Immature natural killer cell (primary cell): Measurements from ENCODE around the gene SLC39A5. TPM values are rescaled to one million over a fixed set of nuclear protein-coding genes. Genes with fewer than 3 reads are reported as not detected.
"Not testable (repeated sequence)": the region's sequence is repeated elsewhere in the genome, so short reads cannot be mapped to it uniquely, and the experiment has no call there.

ENCODE experiments used
- DNase-seq, 3 donors: peaks; one replicate each; pipeline ENCODE4 v3.0.0; 2022; ENCODE audit warnings: mixed read lengths in 1 of 3
- H3K27ac Mint-ChIP-seq, 6 donors: one replicate each; pipeline ENCODE4 v1.8.0; 2020; ENCODE audit warnings: mixed read lengths in 6 of 6, mild to moderate bottlenecking in 5 of 6, inconsistent platforms in 4 of 6, moderate library complexity in 3 of 6
- H3K27me3 Mint-ChIP-seq, 3 donors: one replicate each; pipeline ENCODE4 v1.8.0; 2020 to 2021; ENCODE audit warnings: low read depth in 3 of 3, mild to moderate bottlenecking in 3 of 3, mixed read lengths in 3 of 3, moderate library complexity in 3 of 3, inconsistent platforms in 1 of 3
- H3K36me3 Mint-ChIP-seq, 3 donors: one replicate each; pipeline ENCODE4 v1.8.0; 2020; ENCODE audit warnings: mixed read lengths in 3 of 3, inconsistent platforms in 2 of 3, mild to moderate bottlenecking in 2 of 3
- H3K4me1 Mint-ChIP-seq, 2 donors: one replicate each; pipeline ENCODE4 v1.8.0; 2020; ENCODE audit warnings: inconsistent platforms in 2 of 2, mild to moderate bottlenecking in 2 of 2, mixed read lengths in 2 of 2, moderate library complexity in 1 of 2
- H3K4me3 Mint-ChIP-seq, 5 donors: one replicate each; pipeline ENCODE4 v1.8.0; 2020; ENCODE audit warnings: mild to moderate bottlenecking in 5 of 5, mixed read lengths in 5 of 5, inconsistent platforms in 3 of 5, moderate library complexity in 3 of 5
- H3K9me3 Mint-ChIP-seq, 6 donors: one replicate each; pipeline ENCODE4 v1.8.0; 2020; ENCODE audit warnings: mild to moderate bottlenecking in 6 of 6, mixed read lengths in 6 of 6, inconsistent platforms in 4 of 6, moderate library complexity in 3 of 6
- polyA plus RNA-seq, 3 donors: library from polyadenylated mRNA; unstranded; fragments of 300-500 nt; fragmentation: Illumina TruSeq; gene quantifications; one replicate each; pipeline ENCODE4 v1.2.3, GENCODE V29; 2021

Gene SLC39A5, protein sequence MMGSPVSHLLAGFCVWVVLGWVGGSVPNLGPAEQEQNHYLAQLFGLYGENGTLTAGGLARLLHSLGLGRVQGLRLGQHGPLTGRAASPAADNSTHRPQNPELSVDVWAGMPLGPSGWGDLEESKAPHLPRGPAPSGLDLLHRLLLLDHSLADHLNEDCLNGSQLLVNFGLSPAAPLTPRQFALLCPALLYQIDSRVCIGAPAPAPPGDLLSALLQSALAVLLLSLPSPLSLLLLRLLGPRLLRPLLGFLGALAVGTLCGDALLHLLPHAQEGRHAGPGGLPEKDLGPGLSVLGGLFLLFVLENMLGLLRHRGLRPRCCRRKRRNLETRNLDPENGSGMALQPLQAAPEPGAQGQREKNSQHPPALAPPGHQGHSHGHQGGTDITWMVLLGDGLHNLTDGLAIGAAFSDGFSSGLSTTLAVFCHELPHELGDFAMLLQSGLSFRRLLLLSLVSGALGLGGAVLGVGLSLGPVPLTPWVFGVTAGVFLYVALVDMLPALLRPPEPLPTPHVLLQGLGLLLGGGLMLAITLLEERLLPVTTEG
- polyA plus RNA-seq, result not detected

- peaks cover 0 to 3% (median 0%) of the 10 kb centered on the region in 3 donors for H3K36me3 Mint-ChIP-seq
- H3K9me3 Mint-ChIP-seq, result no peaks in the 10 kb centered on the region
- H3K4me1 Mint-ChIP-seq, result peaks cover 9% of the 10 kb centered on the region in 2 donors
- H3K27me3 Mint-ChIP-seq, result no peaks in the 10 kb centered on the region
- DNase-seq, result no peak
- H3K4me3 Mint-ChIP-seq, result no peak within 1 kb of the TSS
- H3K27ac Mint-ChIP-seq, result no peak within 1 kb of the TSS
These were observed at the start of gene SLC39A5 for GRCh38 chr12:56229916-56230431. Gene SLC39A5 (plus strand): TSS chr12:56230051. CDS start chr12:56231275, 1,224 bp downstream.

DNA sequence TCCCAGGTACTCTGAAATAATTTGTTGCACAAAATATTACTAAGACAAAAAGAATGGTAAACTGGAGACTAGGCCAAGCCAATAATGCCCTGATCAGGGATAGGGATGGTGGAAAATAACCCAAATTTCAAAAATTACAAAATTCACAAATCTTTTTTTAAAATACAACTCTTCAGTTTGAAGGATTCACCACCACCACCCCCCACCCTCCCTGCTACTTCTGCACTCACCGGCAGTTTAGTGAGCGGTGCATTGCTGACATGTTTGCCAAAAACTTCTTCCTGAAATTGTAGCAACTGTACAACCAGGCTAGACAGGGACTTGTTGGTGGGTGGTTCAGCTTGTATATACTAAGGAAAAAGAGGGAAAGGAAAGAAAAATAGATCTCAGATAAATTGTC, 42.9 kb upstream of the SLC39A5 start:
- no peaks in the 10 kb centered on the region for H3K9me3 Mint-ChIP-seq
- peaks cover 10 to 18% (median 16%) of the 10 kb centered on the region in 3 donors for H3K27me3 Mint-ChIP-seq
- peaks cover 7 to 20% (median 8%) of the 10 kb centered on the region in 3 donors for H3K36me3 Mint-ChIP-seq
- H3K4me1 Mint-ChIP-seq, result peaks cover 34 to 46% of the 10 kb centered on the region in 2 donors
- H3K4me3 Mint-ChIP-seq, result peak overlapping the region in 4 of 5 donors; percentile 29 to 93 (median 68)
- H3K27ac Mint-ChIP-seq, result peak overlapping the region in 5 of 6 donors; percentile 55 to 91 (median 73)
- no peak for DNase-seq

DNA sequence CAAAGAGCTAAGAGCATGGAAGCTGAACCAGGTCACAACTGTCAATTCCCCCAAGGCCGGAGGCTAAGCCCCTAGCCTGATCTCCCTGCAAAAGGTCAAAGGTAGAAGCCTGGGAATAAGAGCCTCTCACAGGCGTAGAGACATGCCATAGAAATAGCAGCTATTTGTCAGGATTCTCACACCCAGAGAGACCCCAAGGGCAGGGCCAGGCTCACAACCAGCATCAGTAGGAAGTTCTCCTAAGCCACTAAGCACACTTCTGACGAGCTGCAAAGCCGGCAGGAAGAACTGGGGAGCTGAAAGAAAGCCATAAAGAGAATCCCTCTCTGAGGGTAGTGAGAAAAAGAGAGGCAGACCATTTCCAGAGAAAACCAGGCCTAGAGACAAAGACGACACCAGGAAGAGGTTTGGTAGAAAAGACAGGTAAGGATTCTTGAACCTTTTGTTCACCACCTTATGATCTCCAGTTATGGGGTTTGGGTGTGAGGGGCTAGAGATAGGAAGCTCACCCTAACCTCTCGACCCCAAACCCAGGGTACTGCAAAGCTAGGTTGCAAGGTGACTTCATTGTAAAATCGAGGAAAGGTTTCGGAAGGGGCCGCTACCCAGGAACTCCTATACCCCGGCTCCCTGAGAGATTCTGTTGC, 41.6 kb upstream of the SLC39A5 start:
- Mint-ChIP-seq H3K9me3 (no peaks in the 10 kb centered on the region), H3K4me3 (peak overlapping the region; percentile 86 to 98 (median 89)), H3K27ac (peak overlapping the region; percentile 73 to 99 (median 91)), H3K4me1 (peaks cover 42 to 56% of the 10 kb centered on the region in 2 donors), H3K27me3 (peaks cover 10 to 18% (median 16%) of the 10 kb centered on the region in 3 donors), H3K36me3 (peaks cover 7 to 19% (median 8%) of the 10 kb centered on the region in 3 donors)
- peak in 1 of 3 donors; percentile 16 for DNase-seq

DNA sequence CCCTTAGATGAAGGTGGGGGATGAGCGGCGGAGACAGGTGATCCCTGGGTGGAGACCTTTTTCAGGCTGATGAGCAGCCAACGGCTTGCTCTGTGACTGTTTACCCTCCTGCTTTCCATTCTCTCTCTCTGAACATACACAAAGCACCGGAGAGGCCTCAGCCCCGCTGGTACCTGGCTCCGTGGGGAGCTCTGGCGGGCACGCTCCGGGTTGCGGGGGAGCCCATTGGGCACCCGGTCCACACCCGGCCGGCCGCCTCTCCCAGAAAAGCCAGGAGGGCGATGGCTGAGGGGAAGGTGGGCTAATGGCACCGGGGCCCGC, 41.1 kb upstream of the SLC39A5 start:
- Mint-ChIP-seq H3K4me1 (peaks cover 43 to 60% of the 10 kb centered on the region in 2 donors), H3K36me3 (peaks cover 7 to 16% (median 8%) of the 10 kb centered on the region in 3 donors), H3K27me3 (peaks cover 10 to 18% (median 17%) of the 10 kb centered on the region in 3 donors), H3K4me3 (peak overlapping the region; percentile 86 to 98 (median 89)), H3K9me3 (no peaks in the 10 kb centered on the region), H3K27ac (peak overlapping the region; percentile 73 to 99 (median 91))
- DNase-seq, result peak in 1 of 3 donors; percentile 22

DNA sequence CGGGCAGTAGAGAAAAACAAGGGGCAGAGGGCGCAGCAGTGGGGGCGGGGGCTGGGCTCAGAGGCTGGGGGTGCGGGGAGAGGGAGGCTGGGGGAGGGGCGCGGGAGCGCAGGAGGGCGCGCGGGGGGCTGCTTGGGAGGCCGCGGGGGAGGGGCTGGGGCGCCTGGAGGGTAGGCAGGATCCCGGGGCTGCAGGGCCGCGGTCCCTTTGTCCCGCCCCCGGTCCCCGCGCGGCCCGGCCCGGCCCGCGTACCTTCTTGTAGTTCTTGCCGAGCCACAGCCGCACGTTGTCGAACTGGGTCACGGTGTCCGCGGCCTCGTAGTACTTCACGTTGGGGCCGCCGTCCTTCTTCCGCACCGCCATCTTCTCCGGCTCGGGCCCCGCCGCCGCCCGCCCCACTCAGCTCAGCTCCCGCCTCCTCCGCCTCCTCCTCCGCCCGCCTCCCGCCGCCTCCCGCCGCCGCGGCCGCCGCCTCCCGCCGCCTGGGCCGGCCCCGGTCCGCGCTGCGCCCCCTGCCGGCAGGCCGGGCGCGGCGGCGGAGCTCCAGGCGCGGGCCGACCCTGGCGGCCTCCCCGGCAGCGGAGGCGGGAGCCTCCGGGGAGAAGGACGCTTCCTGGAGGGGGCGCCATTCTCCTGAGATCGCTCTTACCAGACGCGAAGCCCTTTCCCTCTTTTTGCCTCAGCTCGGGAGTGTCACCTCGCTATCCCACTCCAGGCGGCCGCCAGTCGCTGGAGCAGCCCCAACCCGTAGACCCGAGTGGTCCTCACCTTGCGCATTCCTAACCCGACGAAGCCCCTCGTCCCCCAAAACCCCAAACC, 40.5 kb upstream of the SLC39A5 start, which contains the start of gene SMARCC2:
Gene SMARCC2, minus strand, starts transcription at position 385 of the 819 bp plus-strand sequence. Its CDS starts 22 bp downstream, at position 363.
- H3K27me3 Mint-ChIP-seq, result peaks cover 10 to 18% (median 17%) of the 10 kb centered on the region in 3 donors
- DNase-seq, result peak; percentile 84 to 88 (median 86)
- peaks cover 6 to 12% (median 8%) of the 10 kb centered on the region in 3 donors for H3K36me3 Mint-ChIP-seq
- H3K4me1 Mint-ChIP-seq, result peaks cover 43 to 60% of the 10 kb centered on the region in 2 donors
- H3K27ac Mint-ChIP-seq, result peak within 1 kb of the TSS; percentile 93 to 99 (median 96)
- H3K4me3 Mint-ChIP-seq, result peak within 1 kb of the TSS; percentile 92 to 98 (median 97)
- no peaks in the 10 kb centered on the region for H3K9me3 Mint-ChIP-seq

DNA sequence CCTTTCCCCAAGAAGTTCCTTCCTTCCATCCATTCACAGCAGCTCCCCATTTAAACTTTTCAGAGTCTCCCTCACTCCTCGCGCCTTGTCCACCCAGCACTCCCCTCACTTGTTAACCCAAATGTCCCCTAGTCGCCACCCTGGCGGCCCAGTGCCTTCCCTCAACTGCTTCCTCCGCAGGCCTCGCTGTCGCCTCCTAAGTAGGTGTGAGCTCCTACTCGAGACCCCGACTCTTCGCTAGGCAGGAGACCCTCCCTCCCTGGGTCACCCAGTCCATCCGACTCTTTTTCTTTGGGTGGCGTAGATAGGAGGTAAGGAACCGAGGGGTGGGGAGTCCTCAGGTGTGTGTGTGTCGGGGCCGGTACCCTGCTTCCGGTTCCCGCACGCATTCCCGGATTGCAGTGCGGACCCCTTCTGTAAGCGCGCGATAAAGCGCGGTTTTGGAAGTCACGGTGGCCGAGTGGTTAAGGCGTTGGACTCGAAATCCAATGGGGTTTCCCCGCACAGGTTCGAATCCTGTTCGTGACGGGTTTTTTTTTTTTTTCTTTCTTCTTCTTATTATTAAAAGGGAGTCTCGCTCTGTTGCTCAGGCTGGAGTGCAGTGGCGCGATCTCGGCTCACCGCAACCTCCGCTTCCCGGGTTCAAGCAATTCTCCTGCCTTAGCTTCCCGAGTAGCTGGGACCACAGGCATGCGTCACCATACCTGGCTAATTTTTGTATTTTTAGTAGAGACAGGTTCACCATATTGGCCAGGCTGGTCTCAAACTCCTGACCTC, 39.7 kb upstream of the SLC39A5 start:
- Mint-ChIP-seq H3K36me3 (peaks cover 3 to 4% (median 4%) of the 10 kb centered on the region in 3 donors), H3K27ac (peak overlapping the region; percentile 92 to 98 (median 96)), H3K9me3 (no peaks in the 10 kb centered on the region), H3K4me3 (peak overlapping the region; percentile 92 to 98 (median 97)), H3K4me1 (peaks cover 43 to 60% of the 10 kb centered on the region in 2 donors), H3K27me3 (peaks cover 10 to 18% (median 17%) of the 10 kb centered on the region in 3 donors)
- peak; percentile 72 to 74 (median 74) for DNase-seq

GRCh38 chr12:56190695-56191155, 39.1 kb upstream of the SLC39A5 start:
- Mint-ChIP-seq H3K4me1 (peaks cover 43 to 58% of the 10 kb centered on the region in 2 donors), H3K27ac (peak overlapping the region; percentile 92 to 98 (median 96)), H3K4me3 (peak overlapping the region; percentile 92 to 98 (median 97)), H3K36me3 (peaks cover 2 to 4% (median 4%) of the 10 kb centered on the region in 3 donors), H3K27me3 (peaks cover 10 to 18% (median 17%) of the 10 kb centered on the region in 3 donors), H3K9me3 (no peaks in the 10 kb centered on the region)
- DNase-seq, result no peak

DNA sequence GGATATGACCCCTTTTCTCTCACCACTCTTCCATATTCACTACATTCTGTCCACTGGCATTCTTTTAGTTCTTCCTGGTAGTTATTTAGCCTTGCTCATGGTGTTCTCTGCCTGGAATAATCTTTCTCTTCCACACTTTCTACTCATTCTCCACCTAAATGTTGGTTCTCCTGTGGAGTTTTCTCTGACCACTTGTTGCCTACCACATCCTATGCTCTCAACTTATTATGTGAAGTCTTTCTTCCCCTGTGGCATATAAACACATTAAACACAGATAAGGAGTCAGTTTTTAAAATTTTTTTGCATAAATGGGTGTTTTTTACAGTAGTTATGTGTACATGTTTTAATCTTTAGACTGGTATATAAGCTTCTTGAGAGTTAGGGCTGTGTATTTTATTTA, 37.3 kb upstream of the SLC39A5 start:
- Mint-ChIP-seq H3K27ac (peak overlapping the region in 5 of 6 donors; percentile 12 to 88 (median 41)), H3K4me3 (peak overlapping the region; percentile 12 to 46 (median 37)), H3K9me3 (no peaks in the 10 kb centered on the region), H3K36me3 (peaks cover 0 to 4% (median 0%) of the 10 kb centered on the region in 3 donors), H3K4me1 (peaks cover 33 to 43% of the 10 kb centered on the region in 2 donors), H3K27me3 (peaks cover 10 to 18% (median 17%) of the 10 kb centered on the region in 3 donors)
- DNase-seq, result peak in 1 of 3 donors; percentile 12

- Mint-ChIP-seq H3K27me3 (peaks cover 10 to 18% (median 17%) of the 10 kb centered on the region in 3 donors), H3K27ac (peak overlapping the region in 4 of 6 donors; percentile 36 to 88 (median 62)), H3K4me3 (peak overlapping the region; percentile 12 to 46 (median 37)), H3K36me3 (peaks cover 0 to 4% (median 0%) of the 10 kb centered on the region in 3 donors), H3K4me1 (peaks cover 28 to 37% of the 10 kb centered on the region in 2 donors), H3K9me3 (no peaks in the 10 kb centered on the region)
- peak; percentile 67 to 75 (median 72) for DNase-seq
These were observed 36.7 kb upstream of the SLC39A5 start for GRCh38 chr12:56193025-56193578.

GRCh38 chr12:56196818-56197550, 32.9 kb upstream of the SLC39A5 start:
- not testable (repeated sequence) for H3K27ac Mint-ChIP-seq, H3K4me3 Mint-ChIP-seq, H3K9me3 Mint-ChIP-seq, H3K27me3 Mint-ChIP-seq, DNase-seq, H3K36me3 Mint-ChIP-seq
- peaks cover 9 to 13% of the 10 kb centered on the region in 2 donors for H3K4me1 Mint-ChIP-seq

- H3K36me3 Mint-ChIP-seq, result peaks cover 0 to 4% (median 0%) of the 10 kb centered on the region in 3 donors
- peaks cover 0 to 3% (median 0%) of the 10 kb centered on the region in 3 donors for H3K27me3 Mint-ChIP-seq
- DNase-seq, result no peak
- no peaks in the 10 kb centered on the region for H3K9me3 Mint-ChIP-seq
- H3K4me3 Mint-ChIP-seq, result no peak overlapping the region
- H3K27ac Mint-ChIP-seq, result peak overlapping the region in 1 of 6 donors; percentile 5
- H3K4me1 Mint-ChIP-seq, result peaks cover 3 to 10% of the 10 kb centered on the region in 2 donors
These were observed 31.8 kb upstream of the SLC39A5 start for GRCh38 chr12:56197921-56198635.
